ENCODE data around the gene TDRD9. TPM values are rescaled to one million over a fixed set of nuclear protein-coding genes. Genes with fewer than 3 reads are reported as not detected.

Gene TDRD9
- total and polyA plus RNA-seq, 2 experiments from 2014 or later: not detected

GRCh38 chr14:104100171-104101085 is 172.2 kb downstream of the TDRD9 start:
- DNase-seq: no peak
- no peaks in the 10 kb centered on the region for H3F3A ChIP-seq (ENCODE audit: insufficient read depth)
- no peaks in the 10 kb centered on the region for H3K4me1 ChIP-seq (ENCODE audit: insufficient read depth)
- no peaks in the 10 kb centered on the region for H4K20me1 ChIP-seq (ENCODE audit: insufficient read depth)
- no peaks in the 10 kb centered on the region for H3K9me2 ChIP-seq (ENCODE audit: insufficient read depth)
- no peak overlapping the region for H3K4me3 ChIP-seq
- H3K27me3 ChIP-seq (replicated peaks; ENCODE audit: insufficient read depth): no peaks in the 10 kb centered on the region; the same call in 1 of the 2 replicates
- no peak overlapping the region for H2AFZ ChIP-seq
- 42 to 48% methylated on average over 21 to 22 of the region's 23 CpGs for WGBS, 2 experiments (ENCODE audit: low coverage in 1 of 2, low lambda C conversion rate in 2 of 2, missing lambda C conversion rate in 2 of 2)
- no peaks in the 10 kb centered on the region for H3K79me2 ChIP-seq (ENCODE audit: insufficient read depth)
- H3K27ac ChIP-seq: no peak overlapping the region
- H3K9ac ChIP-seq: no peak overlapping the region
- no peak overlapping the region for H3K4me2 ChIP-seq (ENCODE audit: unreplicated experiment)
- TF ChIP-seq EZH2 (IDR thresholded peaks at IDR 0.05; ENCODE audit: insufficient read depth, poor library complexity, severe bottlenecking) (no peak), EZH2phosphoT487 (IDR thresholded peaks at IDR 0.05; ENCODE audit: insufficient read depth, low read depth) (no peak)
- in situ Hi-C loops (cut with MboI): no loop called here
- no peaks in the 10 kb centered on the region for H3K9me3 ChIP-seq (ENCODE audit: low read depth)
- H3K36me3 ChIP-seq (ENCODE audit: low read depth): no peaks in the 10 kb centered on the region

GRCh38 chr14:104101086-104101621 is 172.9 kb downstream of the TDRD9 start:
- no peak for DNase-seq
- no peaks in the 10 kb centered on the region for H3F3A ChIP-seq (ENCODE audit: insufficient read depth)
- H3K9me2 ChIP-seq (ENCODE audit: insufficient read depth): no peaks in the 10 kb centered on the region
- H4K20me1 ChIP-seq (ENCODE audit: insufficient read depth): no peaks in the 10 kb centered on the region
- no peak overlapping the region for H3K9ac ChIP-seq
- H3K27ac ChIP-seq: no peak overlapping the region
- H3K9me3 ChIP-seq (ENCODE audit: low read depth): no peaks in the 10 kb centered on the region
- WGBS, 2 experiments (ENCODE audit: low coverage in 1 of 2, low lambda C conversion rate in 2 of 2, missing lambda C conversion rate in 2 of 2): 20 to 35% methylated on average over 10 of the region's 16 CpGs
- H3K4me2 ChIP-seq (ENCODE audit: unreplicated experiment): no peak overlapping the region
- no peaks in the 10 kb centered on the region for H3K36me3 ChIP-seq (ENCODE audit: low read depth)
- H3K4me3 ChIP-seq: no peak overlapping the region
- H2AFZ ChIP-seq: no peak overlapping the region
- H3K79me2 ChIP-seq (ENCODE audit: insufficient read depth): no peaks in the 10 kb centered on the region
- no peaks in the 10 kb centered on the region for H3K4me1 ChIP-seq (ENCODE audit: insufficient read depth)
- H3K27me3 ChIP-seq (replicated peaks; ENCODE audit: insufficient read depth): no peaks in the 10 kb centered on the region; the same call in 1 of the 2 replicates
- in situ Hi-C loops (cut with MboI): no loop called here
- no peak for TF ChIP-seq EZH2 (IDR thresholded peaks at IDR 0.05; ENCODE audit: insufficient read depth, poor library complexity, severe bottlenecking)
- no peak for TF ChIP-seq EZH2phosphoT487 (IDR thresholded peaks at IDR 0.05; ENCODE audit: insufficient read depth, low read depth)

DNA sequence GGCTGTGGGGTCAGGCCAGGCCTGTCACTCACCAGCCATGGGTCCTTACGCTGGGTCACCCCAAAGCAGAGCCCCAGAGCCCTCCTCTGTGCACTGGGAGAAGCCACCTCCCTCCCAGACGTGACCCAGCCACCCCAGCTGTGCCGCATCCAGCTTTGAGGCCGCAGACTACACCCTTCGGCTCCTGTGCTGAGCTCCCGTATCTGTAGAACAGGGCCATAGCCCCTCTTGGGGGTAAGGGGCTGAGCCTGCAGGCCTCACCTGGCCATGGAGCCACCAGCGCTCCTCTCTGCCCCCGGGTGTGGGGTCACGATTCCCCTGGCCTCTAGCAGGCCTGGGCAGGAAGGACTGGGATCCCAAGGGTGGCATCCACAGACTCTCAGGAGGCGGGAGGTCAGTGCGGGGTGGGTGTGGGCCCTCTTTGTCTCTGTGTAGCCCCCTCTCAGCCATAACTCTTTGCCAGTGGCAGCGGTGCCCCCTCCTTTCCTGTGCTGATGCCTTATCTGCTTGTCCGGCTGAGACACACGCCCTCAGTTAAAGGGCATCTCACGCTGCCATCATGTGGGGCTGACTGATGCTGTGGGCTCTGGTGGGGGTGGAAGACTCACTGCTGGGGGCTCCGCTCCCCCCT is 173.5 kb downstream of the TDRD9 start:
- no peaks in the 10 kb centered on the region for H3K9me2 ChIP-seq (ENCODE audit: insufficient read depth)
- H3K27me3 ChIP-seq (replicated peaks; ENCODE audit: insufficient read depth): no peaks in the 10 kb centered on the region; the same call in 1 of the 2 replicates
- no peaks in the 10 kb centered on the region for H3F3A ChIP-seq (ENCODE audit: insufficient read depth)
- H3K4me1 ChIP-seq (ENCODE audit: insufficient read depth): no peaks in the 10 kb centered on the region
- H3K36me3 ChIP-seq (ENCODE audit: low read depth): no peaks in the 10 kb centered on the region
- no peaks in the 10 kb centered on the region for H4K20me1 ChIP-seq (ENCODE audit: insufficient read depth)
- no peak for DNase-seq
- no peaks in the 10 kb centered on the region for H3K79me2 ChIP-seq (ENCODE audit: insufficient read depth)
- no peak overlapping the region for H3K4me3 ChIP-seq
- H3K4me2 ChIP-seq (ENCODE audit: unreplicated experiment): no peak overlapping the region
- in situ Hi-C loops (cut with MboI): no loop called here
- no peak for TF ChIP-seq EZH2 (IDR thresholded peaks at IDR 0.05; ENCODE audit: insufficient read depth, poor library complexity, severe bottlenecking)
- TF ChIP-seq EZH2phosphoT487 (IDR thresholded peaks at IDR 0.05; ENCODE audit: insufficient read depth, low read depth): no peak
- H2AFZ ChIP-seq: no peak overlapping the region
- 60 to 62% methylated on average over 14 to 16 of the region's 16 CpGs for WGBS, 2 experiments (ENCODE audit: low coverage in 1 of 2, low lambda C conversion rate in 2 of 2, missing lambda C conversion rate in 2 of 2)
- no peaks in the 10 kb centered on the region for H3K9me3 ChIP-seq (ENCODE audit: low read depth)
- H3K27ac ChIP-seq: no peak overlapping the region
- no peak overlapping the region for H3K9ac ChIP-seq

Small RNAs within 50 kb of the gene (small RNA-seq; reads per million reads assigned to genes)
- gene RN7SL634P (ENCODE audit: low read depth, low replicate concordance): not detected

Other genes with a start within 250 kb of the TDRD9 start
- 19.1 and 20.3 TPM in 2 replicates for gene XRCC3, start 213.0 kb upstream of the TDRD9 start, total RNA-seq (2014; rRNA removed; shearing (Covaris generic))
- 4.0 and 4.9 TPM in 2 replicates for gene XRCC3, start 213.0 kb upstream of the TDRD9 start, polyA plus RNA-seq (2016; fragmentation: Nextera tagmentation; extraction: Ambion mirVana)
- gene ZFYVE21, start 212.6 kb upstream of the TDRD9 start, total RNA-seq (2014; rRNA removed; shearing (Covaris generic)): 60.3 and 77.4 TPM in 2 replicates
- gene ZFYVE21, start 212.6 kb upstream of the TDRD9 start, polyA plus RNA-seq (2016; fragmentation: Nextera tagmentation; extraction: Ambion mirVana): 112 and 120 TPM in 2 replicates
- gene PPP1R13B, start 80.9 kb upstream of the TDRD9 start, total RNA-seq (2014; rRNA removed; shearing (Covaris generic)): 4.6 and 10.6 TPM in 2 replicates
- 2.0 and 2.4 TPM in 2 replicates for gene PPP1R13B, start 80.9 kb upstream of the TDRD9 start, polyA plus RNA-seq (2016; fragmentation: Nextera tagmentation; extraction: Ambion mirVana)
- not detected in 2 replicates for gene RD3L, start 14.1 kb downstream of the TDRD9 start, total RNA-seq (2014; rRNA removed; shearing (Covaris generic))
- not detected in 2 replicates for gene RD3L, start 14.1 kb downstream of the TDRD9 start, polyA plus RNA-seq (2016; fragmentation: Nextera tagmentation; extraction: Ambion mirVana)
- not detected in 2 replicates for gene ASPG, start 157.2 kb downstream of the TDRD9 start, total RNA-seq (2014; rRNA removed; shearing (Covaris generic))
- not detected in 2 replicates for gene ASPG, start 157.2 kb downstream of the TDRD9 start, polyA plus RNA-seq (2016; fragmentation: Nextera tagmentation; extraction: Ambion mirVana)
- not detected in 2 replicates for gene KIF26A, start 210.1 kb downstream of the TDRD9 start, total RNA-seq (2014; rRNA removed; shearing (Covaris generic))
- gene KIF26A, start 210.1 kb downstream of the TDRD9 start, polyA plus RNA-seq (2016; fragmentation: Nextera tagmentation; extraction: Ambion mirVana): not detected in 2 replicates